Measurements from ENCODE around the gene AHNAK.
"Not testable (repeated sequence)": the region's sequence is repeated elsewhere in the genome, so short reads cannot be mapped to it uniquely, and the experiment has no call there.

AHNAK gene

GRCh38 chr11:62400281-62400680 lies 146.3 kb downstream of the AHNAK start:
- no peak for DNase-seq

GRCh38 chr11:62399878-62400266 lies 146.7 kb downstream of the AHNAK start:
- DNase-seq, result no peak

GRCh38 chr11:62399172-62399877 lies 147.3 kb downstream of the AHNAK start:
- no peak for DNase-seq

- DNase-seq, result no peak
Measured at GRCh38 chr11:62398011-62398994, 148.3 kb downstream of the AHNAK start.

GRCh38 chr11:62395885-62396551 lies 150.6 kb downstream of the AHNAK start:
- no peak for DNase-seq

GRCh38 chr11:62394825-62395538 lies 151.6 kb downstream of the AHNAK start:
- DNase-seq, result no peak

GRCh38 chr11:62393735-62394134 lies 152.9 kb downstream of the AHNAK start:
- no peak for DNase-seq

- no peak for DNase-seq
Measured at GRCh38 chr11:62393061-62393611, 153.5 kb downstream of the AHNAK start.

- no peak for DNase-seq
Measured at GRCh38 chr11:62392506-62392905, 154.1 kb downstream of the AHNAK start.

GRCh38 chr11:62391642-62392425 lies 154.8 kb downstream of the AHNAK start:
- DNase-seq, result no peak

GRCh38 chr11:62390722-62391121 lies 155.9 kb downstream of the AHNAK start:
- no peak for DNase-seq

- DNase-seq, result no peak
Measured at GRCh38 chr11:62390237-62390636, 156.4 kb downstream of the AHNAK start.

- DNase-seq, result no peak
Measured at GRCh38 chr11:62388999-62389398, 157.6 kb downstream of the AHNAK start.

- no peak for DNase-seq
Measured at GRCh38 chr11:62387381-62387780, 159.2 kb downstream of the AHNAK start.

- not testable (repeated sequence) for DNase-seq
Measured at GRCh38 chr11:62386083-62386482, 160.5 kb downstream of the AHNAK start.

- DNase-seq, result no peak
Measured at GRCh38 chr11:62383822-62384221, 162.8 kb downstream of the AHNAK start.
